Skeletal muscle tissue (tissue), 4 donors: Measurements from ENCODE around the gene ETV3. TPM values are rescaled to one million over a fixed set of nuclear protein-coding genes. Genes with fewer than 3 reads are reported as not detected.

ENCODE experiments used
- H3K27ac ChIP-seq: one replicate; pipeline ENCODE4 v1.7.0; 2013; ENCODE audit warnings: mild to moderate bottlenecking, low read depth, low read length, inconsistent platforms
- H3K27me3 ChIP-seq, 3 donors: one replicate each; pipeline ENCODE4 v1.7.0; 2013; ENCODE audit warnings: low read length in 3 of 3; ENCODE audit not compliant: control insufficient read depth in 3 of 3, insufficient read depth in 3 of 3
- H3K36me3 ChIP-seq, 3 donors: one replicate each; pipeline ENCODE4 v1.7.0; 2013; ENCODE audit warnings: low read length in 3 of 3; ENCODE audit not compliant: control insufficient read depth in 3 of 3, insufficient read depth in 3 of 3
- H3K4me1 ChIP-seq, 3 donors: one replicate each; pipeline ENCODE4 v1.7.0; 2013; ENCODE audit warnings: low read length in 3 of 3, mild to moderate bottlenecking in 3 of 3; ENCODE audit not compliant: control insufficient read depth in 3 of 3, insufficient read depth in 3 of 3
- H3K4me3 ChIP-seq, 3 donors: one replicate each; pipeline ENCODE4 v1.7.0; 2013; ENCODE audit warnings: low read length in 3 of 3
- H3K9ac ChIP-seq, 3 donors: one replicate each; pipeline ENCODE4 v1.7.0; 2013; ENCODE audit warnings: low read length in 3 of 3, mild to moderate bottlenecking in 3 of 3, moderate library complexity in 2 of 3, low read depth in 1 of 3
- H3K9me3 ChIP-seq, 3 donors: one replicate each; pipeline ENCODE4 v1.7.0; 2013; ENCODE audit warnings: low read length in 3 of 3; ENCODE audit not compliant: control insufficient read depth in 3 of 3
- total RNA-seq: library from RNA; depleted of rRNA; stranded (reverse); fragments of >200 nt; gene quantifications from one replicate; pipeline ENCODE4 v1.2.3, GENCODE V29; 2014
- donor health status: Osteomylitis.

ETV3 gene
- total RNA-seq, 1 donor from 2014 or later: 14.6 TPM

DNA sequence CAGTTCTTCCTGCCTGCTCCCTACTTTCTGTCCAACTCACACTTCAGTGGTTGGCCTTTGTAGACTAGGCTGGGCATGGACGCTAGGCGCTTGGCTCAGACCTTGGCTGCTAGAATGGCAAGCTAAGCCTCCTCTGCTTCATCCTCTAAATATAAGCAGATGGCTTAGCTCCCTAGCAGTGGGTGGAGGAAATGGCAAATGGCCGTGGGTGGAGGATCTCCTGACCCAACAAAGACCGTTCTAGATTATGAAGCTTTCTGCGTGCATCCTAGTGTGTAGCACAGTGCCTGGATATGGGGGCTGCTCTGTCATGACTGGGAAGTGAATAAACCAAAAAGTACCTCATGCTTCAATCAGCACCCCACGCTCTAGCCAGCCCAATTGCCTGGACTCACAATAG is 28.2 kb downstream of the ETV3 start:
- H3K4me3 ChIP-seq: no peak overlapping the region
- no peak overlapping the region for H3K9ac ChIP-seq
- no peaks in the 10 kb centered on the region for H3K9me3 ChIP-seq
- H3K27ac ChIP-seq: no peak overlapping the region
- no peaks in the 10 kb centered on the region for H3K36me3 ChIP-seq
- H3K4me1 ChIP-seq: peaks cover 0 to 9% (median 0%) of the 10 kb centered on the region in 3 donors
- peaks cover 35 to 67% (median 67%) of the 10 kb centered on the region in 3 donors for H3K27me3 ChIP-seq

- Histone ChIP-seq H3K4me3 (no peak overlapping the region), H3K4me1 (peaks cover 0 to 8% (median 0%) of the 10 kb centered on the region in 3 donors), H3K27me3 (peaks cover 35 to 59% (median 58%) of the 10 kb centered on the region in 3 donors)
Observed at GRCh38 chr1:157108448-157108847, 29.7 kb downstream of the ETV3 start.

GRCh38 chr1:157107702-157108101 is 30.5 kb downstream of the ETV3 start:
- no peak overlapping the region for H3K4me3 ChIP-seq

More at GRCh38 chr1:157108448-157108847, 29.7 kb downstream of the ETV3 start:
- H3K36me3 ChIP-seq: no peaks in the 10 kb centered on the region
- no peak overlapping the region for H3K9ac ChIP-seq
- H3K27ac ChIP-seq: no peak overlapping the region
- H3K9me3 ChIP-seq: no peaks in the 10 kb centered on the region

DNA sequence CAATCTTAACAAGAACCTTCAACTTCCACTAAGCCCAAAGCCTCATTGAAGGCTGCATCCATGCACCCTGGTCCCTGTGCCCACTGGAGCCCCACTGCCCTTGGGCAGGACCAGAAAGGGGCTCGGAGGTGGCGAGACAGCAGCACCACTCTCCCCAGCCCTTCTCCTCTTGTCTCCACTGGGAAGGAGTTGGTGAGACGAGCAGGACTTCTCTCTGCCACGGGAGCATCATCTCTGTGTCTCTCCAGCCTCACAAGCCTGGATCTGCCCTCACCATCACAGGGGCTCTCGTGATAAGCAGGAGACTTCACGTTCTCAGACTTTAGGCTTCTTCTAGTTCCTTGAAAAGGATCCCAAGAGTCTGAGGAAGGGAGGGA is 31.4 kb downstream of the ETV3 start:
- no peak overlapping the region for H3K9ac ChIP-seq
- H3K4me1 ChIP-seq: peaks cover 0 to 4% (median 0%) of the 10 kb centered on the region in 3 donors
- H3K36me3 ChIP-seq: no peaks in the 10 kb centered on the region
- no peak overlapping the region for H3K4me3 ChIP-seq
- no peak overlapping the region for H3K27ac ChIP-seq
- H3K27me3 ChIP-seq: peaks cover 29 to 50% (median 43%) of the 10 kb centered on the region in 3 donors
- H3K9me3 ChIP-seq: no peaks in the 10 kb centered on the region

More at GRCh38 chr1:157107702-157108101, 30.5 kb downstream of the ETV3 start:
- no peak overlapping the region for H3K9ac ChIP-seq
- no peaks in the 10 kb centered on the region for H3K36me3 ChIP-seq
- peaks cover 35 to 55% (median 51%) of the 10 kb centered on the region in 3 donors for H3K27me3 ChIP-seq
- no peaks in the 10 kb centered on the region for H3K9me3 ChIP-seq
- H3K27ac ChIP-seq: no peak overlapping the region
- peaks cover 0 to 4% (median 0%) of the 10 kb centered on the region in 3 donors for H3K4me1 ChIP-seq

GRCh38 chr1:157105988-157106812 is 32.0 kb downstream of the ETV3 start:
- H3K36me3 ChIP-seq: no peaks in the 10 kb centered on the region
- peaks cover 26 to 45% (median 43%) of the 10 kb centered on the region in 3 donors for H3K27me3 ChIP-seq
- H3K9ac ChIP-seq: no peak overlapping the region
- H3K4me1 ChIP-seq: peaks cover 0 to 4% (median 0%) of the 10 kb centered on the region in 3 donors
- no peaks in the 10 kb centered on the region for H3K9me3 ChIP-seq
- H3K4me3 ChIP-seq: no peak overlapping the region
- H3K27ac ChIP-seq: no peak overlapping the region

- Histone ChIP-seq H3K27me3 (peaks cover 26 to 45% (median 43%) of the 10 kb centered on the region in 3 donors), H3K27ac (no peak overlapping the region), H3K4me3 (no peak overlapping the region), H3K4me1 (peaks cover 0 to 4% (median 0%) of the 10 kb centered on the region in 3 donors), H3K9me3 (no peaks in the 10 kb centered on the region), H3K36me3 (no peaks in the 10 kb centered on the region), H3K9ac (no peak overlapping the region)
Observed at GRCh38 chr1:157105298-157105987, 32.8 kb downstream of the ETV3 start.

GRCh38 chr1:157104598-157105293 is 33.4 kb downstream of the ETV3 start:
- H3K9me3 ChIP-seq: no peaks in the 10 kb centered on the region
- no peak overlapping the region for H3K4me3 ChIP-seq
- no peak overlapping the region for H3K27ac ChIP-seq
- no peaks in the 10 kb centered on the region for H3K36me3 ChIP-seq
- no peak overlapping the region for H3K9ac ChIP-seq
- H3K27me3 ChIP-seq: peaks cover 26 to 42% (median 41%) of the 10 kb centered on the region in 3 donors
- no peaks in the 10 kb centered on the region for H3K4me1 ChIP-seq

DNA sequence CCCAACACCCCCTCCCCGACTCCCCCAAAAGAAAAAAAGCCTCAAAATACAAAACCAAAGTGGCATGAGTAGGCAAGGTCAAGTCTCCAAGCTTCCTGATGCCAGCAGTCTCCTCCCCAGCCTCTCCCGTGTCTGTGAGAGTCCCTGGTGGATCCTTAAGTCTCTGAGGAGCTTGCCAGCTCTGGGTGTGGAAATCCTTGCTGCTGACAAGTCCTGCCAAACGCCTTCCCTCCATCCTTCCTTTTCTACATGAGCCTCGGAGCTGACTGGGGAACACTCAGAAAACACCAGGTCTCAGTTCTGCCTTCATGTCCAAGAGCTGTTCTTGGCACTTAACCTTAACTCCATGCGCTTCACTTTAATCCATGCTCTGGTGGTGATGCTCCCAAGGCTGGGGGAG is 34.9 kb downstream of the ETV3 start:
- no peaks in the 10 kb centered on the region for H3K9me3 ChIP-seq
- H3K9ac ChIP-seq: no peak overlapping the region
- H3K4me3 ChIP-seq: no peak overlapping the region
- no peak overlapping the region for H3K27ac ChIP-seq
- no peaks in the 10 kb centered on the region for H3K4me1 ChIP-seq
- H3K27me3 ChIP-seq: peaks cover 20 to 31% (median 29%) of the 10 kb centered on the region in 3 donors
- no peaks in the 10 kb centered on the region for H3K36me3 ChIP-seq

DNA sequence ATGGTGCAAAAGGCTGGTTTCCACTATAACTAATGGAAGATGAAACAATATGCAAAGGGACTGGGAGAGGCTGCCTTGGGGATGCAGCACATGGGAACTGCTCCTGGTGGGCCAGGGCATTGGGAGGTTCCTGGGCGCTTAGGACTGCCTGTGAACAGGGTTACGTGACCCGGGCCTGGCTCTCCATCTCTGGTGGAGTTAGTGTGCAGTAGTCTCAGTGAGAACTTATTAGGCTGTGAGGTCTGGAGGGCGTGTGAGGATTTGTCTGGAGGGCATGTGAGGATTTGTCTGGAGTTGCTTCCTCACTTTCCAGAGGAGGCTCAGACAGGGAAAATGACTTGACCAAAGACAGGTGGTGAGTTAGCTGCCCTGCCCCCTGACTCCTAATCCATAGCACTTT is 37.0 kb downstream of the ETV3 start:
- Histone ChIP-seq H3K9ac (no peak overlapping the region), H3K36me3 (no peaks in the 10 kb centered on the region), H3K9me3 (no peaks in the 10 kb centered on the region), H3K4me3 (no peak overlapping the region), H3K27me3 (peaks cover 2 to 10% (median 9%) of the 10 kb centered on the region in 3 donors), H3K27ac (no peak overlapping the region), H3K4me1 (no peaks in the 10 kb centered on the region)
